ENCODE results near the gene MVK.
A peak's percentile ranks its signal among the peaks of the same experiment; 100 is the strongest.

Gene MVK

GRCh38 chr12:109547286-109547685, 26.3 kb upstream of the MVK start:
- DNase-seq = no peak

- no peak for DNase-seq
Measured at GRCh38 chr12:109548258-109548657, 25.3 kb upstream of the MVK start.

GRCh38 chr12:109549613-109550270, 23.9 kb upstream of the MVK start:
- peak; percentile 20 for DNase-seq

- DNase-seq = no peak
Measured at GRCh38 chr12:109550281-109550680, 23.3 kb upstream of the MVK start.

- DNase-seq = no peak
Measured at GRCh38 chr12:109551108-109551507, 22.5 kb upstream of the MVK start.

- no peak for DNase-seq
Measured at GRCh38 chr12:109552971-109553370, 20.6 kb upstream of the MVK start.

- DNase-seq = no peak
Measured at GRCh38 chr12:109553483-109553882, 20.1 kb upstream of the MVK start.

GRCh38 chr12:109553906-109554500, 19.6 kb upstream of the MVK start:
- no peak for DNase-seq

- no peak for DNase-seq
Measured at GRCh38 chr12:109554761-109555160, 18.8 kb upstream of the MVK start.

GRCh38 chr12:109555431-109556315, 17.9 kb upstream of the MVK start:
- DNase-seq = no peak

- DNase-seq = no peak
Measured at GRCh38 chr12:109557200-109557599, 16.4 kb upstream of the MVK start.

GRCh38 chr12:109557805-109558204, 15.8 kb upstream of the MVK start:
- no peak for DNase-seq

- DNase-seq = no peak
Measured at GRCh38 chr12:109558374-109559199, 15.0 kb upstream of the MVK start.

- no peak for DNase-seq
Measured at GRCh38 chr12:109559200-109559505, 14.4 kb upstream of the MVK start.

GRCh38 chr12:109559601-109560000, 14.0 kb upstream of the MVK start:
- DNase-seq = no peak

- no peak for DNase-seq
Measured at GRCh38 chr12:109560867-109561710, 12.5 kb upstream of the MVK start.

GRCh38 chr12:109561711-109562030, 11.9 kb upstream of the MVK start:
- DNase-seq = no peak

GRCh38 chr12:109562871-109563270, 10.7 kb upstream of the MVK start:
- DNase-seq = no peak

GRCh38 chr12:109563291-109564284, 10.0 kb upstream of the MVK start:
- no peak for DNase-seq

- no peak for DNase-seq
Measured at GRCh38 chr12:109566424-109566823, 7.2 kb upstream of the MVK start.

GRCh38 chr12:109567296-109567695, 6.3 kb upstream of the MVK start:
- DNase-seq = no peak
